ENCODE data around the gene L3MBTL4.
"Not testable (repeated sequence)": the region's sequence is repeated elsewhere in the genome, so short reads cannot be mapped to it uniquely, and the experiment has no call there.

The L3MBTL4 gene

GRCh38 chr18:6174983-6175745 is 239.5 kb downstream of the L3MBTL4 start:
- DNase-seq, result no peak

GRCh38 chr18:6170604-6171003 is 244.1 kb downstream of the L3MBTL4 start:
- DNase-seq, result no peak

- no peak for DNase-seq
Measured at GRCh38 chr18:6161549-6161948, 253.2 kb downstream of the L3MBTL4 start.

- no peak for DNase-seq
Measured at GRCh38 chr18:6159426-6159825, 255.3 kb downstream of the L3MBTL4 start.

GRCh38 chr18:6158958-6159357 is 255.8 kb downstream of the L3MBTL4 start:
- DNase-seq, result no peak

- no peak for DNase-seq
Measured at GRCh38 chr18:6156446-6156845, 258.3 kb downstream of the L3MBTL4 start.

GRCh38 chr18:6155707-6156106 is 259.0 kb downstream of the L3MBTL4 start:
- DNase-seq, result no peak

- DNase-seq, result no peak
Measured at GRCh38 chr18:6150430-6150829, 264.3 kb downstream of the L3MBTL4 start.

- DNase-seq, result no peak
Measured at GRCh38 chr18:6146307-6146661, 268.4 kb downstream of the L3MBTL4 start.

- DNase-seq, result no peak
Measured at GRCh38 chr18:6145645-6146306, 268.9 kb downstream of the L3MBTL4 start.

- DNase-seq, result no peak
Measured at GRCh38 chr18:6139007-6139406, 275.7 kb downstream of the L3MBTL4 start.

GRCh38 chr18:6135901-6136300 is 278.8 kb downstream of the L3MBTL4 start:
- DNase-seq, result not testable (repeated sequence)

GRCh38 chr18:6135029-6135428 is 279.7 kb downstream of the L3MBTL4 start:
- DNase-seq, result not testable (repeated sequence)

GRCh38 chr18:6132751-6133368 is 281.9 kb downstream of the L3MBTL4 start:
- no peak for DNase-seq

GRCh38 chr18:6120820-6121279 is 293.9 kb downstream of the L3MBTL4 start:
- DNase-seq, result no peak

GRCh38 chr18:6119761-6120160 is 294.9 kb downstream of the L3MBTL4 start:
- no peak for DNase-seq

- DNase-seq, result no peak
Measured at GRCh38 chr18:6118080-6118479, 296.6 kb downstream of the L3MBTL4 start.

GRCh38 chr18:6115710-6116109 is 299.0 kb downstream of the L3MBTL4 start:
- DNase-seq, result no peak

GRCh38 chr18:6113650-6114049 is 301.1 kb downstream of the L3MBTL4 start:
- DNase-seq, result no peak

- DNase-seq, result no peak
Measured at GRCh38 chr18:6111726-6112125, 303.0 kb downstream of the L3MBTL4 start.

GRCh38 chr18:6109743-6110142 is 305.0 kb downstream of the L3MBTL4 start:
- DNase-seq, result no peak

- peak in 1 of 5 experiments; percentile 21 for DNase-seq
Measured at GRCh38 chr18:6107794-6108193, 306.9 kb downstream of the L3MBTL4 start.

- DNase-seq, result no peak
Measured at GRCh38 chr18:6106091-6106685, 308.5 kb downstream of the L3MBTL4 start.
